HG02884 (cell line): Measurements from ENCODE around the gene TENM3.

Source experiments
- ATAC-seq: cut with Tn5 transposase; IDR thresholded peaks from one replicate; pipeline ENCODE4 v1.9.1; 2021; ENCODE audit warnings: mild to moderate bottlenecking, moderate library complexity; ENCODE audit not compliant: unreplicated experiment

TENM3 gene

DNA sequence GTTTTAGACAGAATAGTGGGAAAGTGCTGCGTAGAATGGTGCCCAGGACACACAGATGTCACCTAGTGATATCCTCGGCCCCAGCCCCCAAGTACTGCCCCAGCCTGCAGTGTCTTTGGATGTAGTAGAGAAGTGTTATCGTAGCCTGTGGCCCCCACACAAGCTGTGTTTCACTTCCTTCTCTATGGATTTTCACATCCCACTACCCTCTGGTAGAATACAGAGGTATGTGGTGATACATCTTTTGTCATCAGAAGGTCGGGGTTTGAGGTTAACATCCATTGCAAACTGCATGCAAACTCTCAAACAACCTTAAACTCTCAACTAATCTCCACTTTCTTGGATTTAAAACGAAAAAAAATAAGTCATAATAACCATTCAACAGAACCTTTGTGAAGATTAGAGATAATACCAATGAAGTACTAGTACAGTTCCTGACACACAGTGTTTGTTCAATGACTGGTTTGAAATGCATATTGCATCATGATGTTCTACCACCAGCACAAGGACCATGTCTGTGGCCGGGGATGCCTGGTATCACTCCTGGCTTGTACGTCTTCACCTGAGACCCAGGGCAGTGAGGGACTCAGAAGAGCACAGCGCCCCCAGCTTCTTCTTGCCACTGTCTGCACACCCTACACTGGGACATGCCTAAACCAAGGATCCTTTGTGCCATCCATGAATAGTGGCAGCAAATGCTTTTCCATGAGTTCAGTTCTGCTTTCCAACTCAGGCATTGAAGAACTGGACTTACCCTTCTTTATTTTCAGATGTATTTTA is 406.7 kb downstream of the TENM3 start:
- ATAC-seq, result no peak

DNA sequence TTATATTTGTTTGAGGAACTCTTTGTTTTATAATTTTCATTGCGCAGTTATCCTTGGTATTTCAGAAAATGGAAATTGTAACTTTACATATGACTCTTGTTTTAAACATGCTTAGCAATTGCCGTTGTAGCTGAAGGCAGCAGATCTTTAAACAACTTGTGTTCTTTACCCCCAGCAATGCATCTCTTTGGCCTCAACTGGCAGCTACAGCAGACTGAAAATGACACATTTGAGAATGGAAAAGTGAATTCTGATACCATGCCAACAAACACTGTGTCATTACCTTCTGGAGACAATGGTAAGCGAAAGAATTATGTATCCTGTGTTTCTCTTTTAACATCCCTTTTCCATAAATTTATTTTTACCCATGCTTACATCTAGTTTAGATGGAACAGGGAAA is 410.4 kb downstream of the TENM3 start:
- no peak for ATAC-seq

DNA sequence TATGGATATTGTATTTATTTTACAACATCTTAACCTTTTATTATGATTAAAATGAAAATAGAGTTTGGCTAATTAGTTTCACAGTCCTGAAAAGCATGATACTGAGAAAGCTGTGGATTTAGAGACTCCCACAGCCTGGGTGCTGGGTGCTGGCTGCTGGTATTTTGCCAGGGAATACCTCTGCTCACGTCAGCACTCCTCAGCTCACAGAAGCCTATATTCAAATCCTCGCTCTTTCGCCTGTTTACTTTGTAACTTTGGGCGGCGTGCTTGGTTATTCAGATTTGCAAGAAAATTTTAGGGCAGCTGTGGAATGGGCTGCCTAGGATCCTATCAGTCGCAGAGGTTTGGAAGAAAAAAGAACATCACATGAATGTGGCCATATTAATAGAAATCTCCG is 412.1 kb downstream of the TENM3 start:
- no peak for ATAC-seq

DNA sequence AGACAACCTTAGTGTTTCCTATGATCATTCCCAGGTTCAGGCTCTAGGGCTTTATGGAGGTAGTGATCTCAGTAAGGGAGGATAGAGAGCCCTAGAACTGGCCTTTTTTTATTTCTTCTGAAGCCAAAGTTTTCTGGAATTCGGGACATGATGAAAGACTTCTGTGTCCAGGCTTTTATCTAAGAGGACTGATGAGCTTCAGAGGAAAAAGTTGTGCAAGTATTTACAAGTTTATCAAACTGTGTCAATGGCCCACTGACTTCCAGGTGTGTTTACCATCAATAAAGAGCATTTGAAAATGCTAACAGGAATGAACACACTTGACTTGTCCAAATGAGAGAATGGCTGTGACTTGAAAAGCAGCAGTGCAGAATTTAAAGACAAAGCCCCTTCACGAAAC is 419.3 kb downstream of the TENM3 start:
- ATAC-seq, result no peak

DNA sequence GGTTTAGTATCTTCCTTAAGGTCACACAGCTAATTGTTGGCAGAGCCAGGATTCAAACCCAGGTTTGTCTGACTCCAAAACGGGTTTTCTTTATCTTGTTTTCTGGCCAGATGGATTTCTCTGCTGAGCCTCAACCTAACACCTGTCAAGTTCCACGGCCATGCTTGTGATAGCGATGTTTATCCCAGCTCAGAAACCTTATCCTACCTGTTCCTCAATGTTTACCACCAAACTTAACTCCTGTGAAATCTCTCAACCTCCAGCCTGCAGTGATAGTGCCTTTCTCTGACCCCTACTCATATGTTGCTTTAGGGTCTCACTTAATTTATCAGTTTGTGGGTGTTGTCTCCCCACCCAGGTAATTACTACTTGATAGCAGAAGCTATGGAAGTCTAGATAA is 428.0 kb downstream of the TENM3 start:
- ATAC-seq, result no peak

DNA sequence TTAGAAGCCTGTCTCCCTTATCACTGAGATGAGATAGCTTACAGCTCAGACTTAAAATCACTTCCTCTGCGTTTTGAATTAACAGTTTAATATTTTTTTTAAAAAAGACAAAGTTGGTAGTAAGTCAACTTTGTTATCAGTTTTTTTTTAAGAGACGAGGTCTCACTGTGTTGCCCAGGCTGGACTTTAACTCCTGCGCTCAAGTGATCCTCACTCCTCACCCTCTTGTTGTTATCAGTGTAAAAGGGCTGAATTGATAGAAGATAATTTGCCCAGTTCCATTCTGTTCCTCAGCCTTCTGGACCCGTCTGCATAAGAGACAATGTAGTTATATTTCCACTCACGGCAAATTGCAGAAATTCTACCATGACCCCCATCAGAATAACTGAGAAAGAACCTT is 428.5 kb downstream of the TENM3 start:
- no peak for ATAC-seq

DNA sequence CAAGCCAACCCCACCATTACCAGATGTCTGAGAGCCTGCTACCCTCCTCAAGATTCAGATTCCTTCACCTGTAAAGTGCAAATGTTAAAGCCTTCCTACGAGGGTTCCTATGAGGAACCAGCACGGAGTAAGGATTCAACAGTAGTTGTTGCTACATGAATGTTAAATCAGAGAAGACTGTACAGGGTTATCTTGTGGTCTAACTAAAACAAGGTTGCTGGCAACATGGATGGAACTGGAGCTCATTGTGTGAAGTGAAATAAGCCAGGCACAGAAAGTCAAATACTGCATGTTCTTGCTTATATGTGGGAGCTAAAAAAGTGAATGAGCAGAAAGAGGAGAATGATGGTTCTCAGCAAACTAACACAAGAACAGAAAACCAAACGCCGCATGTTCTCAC is 435.4 kb downstream of the TENM3 start:
- no peak for ATAC-seq

DNA sequence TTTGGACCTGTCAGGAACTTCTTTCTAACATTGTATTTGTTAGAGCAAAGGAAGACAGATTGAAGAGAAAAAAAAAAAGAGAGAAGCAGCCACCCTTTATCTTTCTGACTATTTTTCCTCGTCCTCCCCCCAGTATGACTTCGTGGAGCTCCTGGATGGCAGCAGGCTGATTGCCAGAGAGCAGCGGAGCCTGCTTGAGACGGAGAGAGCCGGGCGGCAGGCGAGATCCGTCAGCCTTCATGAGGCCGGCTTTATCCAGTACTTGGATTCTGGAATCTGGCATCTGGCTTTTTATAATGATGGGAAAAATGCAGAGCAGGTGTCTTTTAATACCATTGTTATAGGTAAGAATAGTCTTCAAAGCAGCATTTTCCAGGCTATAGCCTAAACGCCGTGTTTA is 436.3 kb downstream of the TENM3 start:
- no peak for ATAC-seq

DNA sequence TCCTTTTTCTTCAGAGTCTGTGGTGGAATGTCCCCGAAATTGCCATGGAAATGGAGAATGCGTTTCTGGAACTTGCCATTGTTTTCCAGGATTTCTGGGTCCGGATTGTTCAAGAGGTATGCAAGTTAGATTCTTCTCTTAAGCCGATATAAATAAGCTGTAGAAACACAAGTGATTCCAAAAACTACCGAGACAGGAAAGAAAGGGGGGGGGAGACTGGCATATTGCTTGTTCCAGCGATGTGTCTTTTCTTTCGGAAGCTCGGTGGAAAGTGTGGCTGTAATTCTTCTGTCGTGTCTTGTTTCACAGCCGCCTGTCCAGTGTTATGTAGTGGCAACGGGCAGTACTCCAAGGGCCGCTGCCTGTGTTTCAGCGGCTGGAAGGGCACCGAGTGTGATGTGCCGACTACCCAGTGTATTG is 437.0 kb downstream of the TENM3 start:
- no peak for ATAC-seq

DNA sequence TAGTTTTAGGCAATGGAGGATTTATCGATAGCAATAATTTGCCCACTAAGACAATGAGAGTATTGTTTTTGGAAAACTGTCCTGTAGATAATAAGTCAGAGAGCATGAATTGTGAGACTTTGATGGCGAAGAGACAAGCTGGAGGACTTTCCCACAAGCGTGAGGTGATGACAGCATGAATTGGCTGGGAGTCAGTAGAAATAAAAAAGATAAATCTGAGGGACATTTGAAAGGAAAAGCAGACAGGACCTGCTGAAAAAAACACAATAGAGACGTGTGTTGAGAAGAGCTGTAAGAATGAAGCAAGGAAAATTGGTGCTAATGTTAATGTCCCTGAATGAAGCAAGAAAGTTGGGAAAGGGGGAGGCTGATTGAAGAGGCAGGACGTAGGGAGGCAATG is 440.5 kb downstream of the TENM3 start:
- no peak for ATAC-seq

DNA sequence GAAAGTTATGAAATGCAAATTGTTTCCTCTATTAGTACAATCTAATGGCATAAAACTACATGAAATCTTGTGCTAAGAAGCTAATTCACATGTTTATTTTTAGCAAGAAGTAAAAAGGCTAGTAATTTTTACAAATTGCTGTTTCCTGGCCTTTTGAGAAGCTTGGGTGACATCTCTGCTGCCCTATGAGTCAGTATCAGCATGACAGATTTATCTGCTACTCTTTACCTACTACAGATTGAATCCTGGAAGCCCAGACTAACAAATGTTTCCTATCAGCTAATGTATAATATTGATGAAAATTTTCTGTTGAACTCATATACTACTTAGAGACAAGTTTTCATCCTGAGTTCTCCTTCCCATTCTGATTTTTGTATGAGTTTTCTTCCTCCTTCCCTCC is 441.6 kb downstream of the TENM3 start:
- no peak for ATAC-seq

DNA sequence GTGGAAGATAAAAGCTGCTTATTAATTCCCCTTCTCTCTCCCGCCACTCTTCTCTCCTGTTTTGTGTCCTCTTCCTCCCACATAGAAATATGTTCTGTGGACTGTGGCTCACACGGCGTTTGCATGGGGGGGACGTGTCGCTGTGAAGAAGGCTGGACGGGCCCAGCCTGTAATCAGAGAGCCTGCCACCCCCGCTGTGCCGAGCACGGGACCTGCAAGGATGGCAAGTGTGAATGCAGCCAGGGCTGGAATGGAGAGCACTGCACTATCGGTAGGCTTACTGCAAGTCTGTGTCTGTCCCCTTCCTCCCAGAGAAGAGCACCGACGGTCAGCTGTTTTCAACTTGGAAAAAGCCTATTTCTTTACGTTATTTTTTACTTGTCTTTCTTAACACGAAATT is 444.9 kb downstream of the TENM3 start:
- no peak for ATAC-seq

DNA sequence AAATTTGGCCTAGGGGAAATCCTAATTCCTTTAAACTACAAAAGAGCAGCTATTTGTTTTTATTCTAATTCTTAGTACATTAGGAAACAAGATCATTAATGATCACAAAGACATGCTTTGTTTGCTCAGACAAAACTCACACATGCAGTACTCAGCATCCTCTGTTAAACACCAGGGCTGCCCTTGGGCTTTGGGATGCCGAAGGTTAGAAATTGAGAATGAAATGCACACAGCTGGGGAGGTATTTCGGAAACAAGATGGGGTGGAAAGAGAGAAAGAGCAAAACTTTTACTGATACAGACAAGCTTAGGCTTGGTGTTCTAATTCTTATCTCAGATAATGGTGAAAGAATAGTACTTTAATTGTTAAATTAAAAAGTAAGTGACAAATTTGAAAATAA is 451.3 kb downstream of the TENM3 start:
- no peak for ATAC-seq

DNA sequence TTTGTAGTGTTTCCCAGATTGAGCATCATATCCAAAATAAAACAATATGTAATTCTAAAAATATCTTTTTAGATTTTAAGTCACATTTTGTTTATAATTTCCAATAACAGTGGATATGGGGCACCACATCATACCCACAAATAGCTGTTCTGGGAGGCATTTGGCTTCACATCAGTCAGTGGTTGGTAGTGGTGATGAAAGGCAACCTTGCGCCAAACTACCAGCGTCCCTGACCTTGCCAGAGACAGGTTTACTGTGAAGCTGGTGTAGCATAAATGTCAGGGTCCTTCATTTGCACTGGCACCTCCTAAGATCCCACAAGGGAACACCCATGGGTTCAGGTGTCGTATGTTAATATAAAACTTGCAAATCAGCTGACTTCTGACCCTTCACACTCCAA is 451.8 kb downstream of the TENM3 start:
- no peak for ATAC-seq

DNA sequence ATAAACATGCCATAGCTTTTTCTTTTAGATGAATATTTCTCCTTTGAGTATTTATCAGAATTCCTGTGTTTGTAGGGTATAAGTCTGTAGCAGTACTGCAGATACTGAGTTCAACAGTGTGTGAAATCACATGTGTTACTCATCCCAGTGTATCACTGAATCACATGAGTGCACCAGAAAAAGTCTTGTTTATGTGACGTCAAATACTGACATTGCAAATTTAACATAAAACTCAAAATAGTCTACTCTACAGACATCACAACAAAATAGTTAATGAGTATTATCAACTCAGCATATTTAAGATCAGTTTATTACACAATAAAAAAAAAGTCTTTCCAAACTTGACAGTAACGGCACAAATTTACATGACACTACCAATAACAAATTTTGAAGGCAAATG is 452.6 kb downstream of the TENM3 start:
- no peak for ATAC-seq

DNA sequence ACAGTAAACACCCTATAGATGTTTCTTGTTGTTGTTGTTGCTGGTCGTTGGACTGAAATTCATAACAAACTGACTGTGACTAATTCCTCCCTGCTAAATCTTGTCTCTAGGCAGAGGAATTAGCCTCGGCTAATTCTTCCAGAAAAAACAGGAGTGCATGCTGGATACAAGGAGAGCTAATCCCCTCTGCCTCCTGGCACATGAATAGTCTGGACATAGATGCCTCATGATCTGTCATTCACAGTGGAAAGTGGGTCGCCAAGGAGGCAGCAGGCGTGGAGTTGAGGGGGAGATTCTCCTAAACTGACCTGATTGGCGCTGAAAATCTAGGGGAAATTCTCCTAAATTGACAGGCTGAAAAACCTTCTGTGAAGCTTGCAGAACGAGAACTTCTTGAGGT is 453.9 kb downstream of the TENM3 start:
- ATAC-seq, result no peak

DNA sequence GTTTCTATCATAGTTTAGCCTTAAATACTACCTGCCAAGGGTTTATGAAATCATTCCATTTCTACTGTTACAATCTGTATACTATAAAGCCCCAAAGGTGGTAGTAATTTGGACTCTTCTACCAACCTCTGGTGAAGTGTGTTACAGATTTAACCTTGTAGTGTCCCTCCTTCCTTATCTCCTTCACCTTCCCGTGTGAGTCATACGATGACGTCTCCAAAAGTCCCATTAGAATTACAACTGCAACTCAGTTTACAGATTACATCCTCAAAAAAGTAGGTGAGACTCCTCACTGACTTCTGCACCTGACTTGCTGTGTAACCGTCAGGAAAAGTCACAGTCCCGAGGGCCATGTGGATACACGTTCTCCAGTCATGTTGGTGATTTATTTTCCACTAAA is 455.0 kb downstream of the TENM3 start:
- no peak for ATAC-seq

DNA sequence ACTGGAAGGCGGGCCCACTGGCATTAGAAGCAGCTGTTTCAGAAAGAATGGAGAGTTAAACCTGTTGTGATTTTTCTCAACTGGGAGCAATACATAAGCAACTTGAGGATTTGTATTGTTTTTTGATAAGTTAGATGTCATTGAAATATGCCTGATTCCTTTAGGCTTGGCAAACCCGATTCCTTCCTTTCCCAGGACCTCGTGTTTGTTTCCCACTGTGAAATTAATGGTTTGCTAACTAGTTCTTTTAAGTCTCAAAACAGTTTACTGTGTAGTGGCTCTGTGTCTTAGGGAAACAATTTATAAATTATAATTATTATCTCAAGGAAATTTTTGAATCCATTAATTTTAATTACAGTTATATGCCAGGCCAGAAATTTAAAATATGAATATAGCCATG is 456.0 kb downstream of the TENM3 start:
- no peak for ATAC-seq

DNA sequence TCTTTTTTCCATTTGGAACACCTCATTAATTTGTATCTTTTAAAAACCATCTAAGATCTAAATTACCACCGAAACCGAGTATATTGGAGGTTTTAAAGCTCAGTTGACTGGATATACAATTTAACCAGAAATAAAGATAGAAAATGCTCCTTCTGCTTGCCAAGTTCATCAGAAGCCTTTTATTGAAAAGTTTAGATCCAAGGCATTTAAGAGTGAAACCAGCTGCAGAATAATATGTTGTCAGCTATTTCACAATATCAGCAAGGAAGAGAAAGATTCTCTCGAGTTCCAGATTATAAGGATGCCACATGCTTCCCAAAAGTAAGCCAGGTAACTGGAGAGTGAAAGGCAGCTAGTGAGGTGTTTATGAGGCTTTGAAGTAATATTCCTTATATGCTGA is 456.6 kb downstream of the TENM3 start:
- no peak for ATAC-seq

DNA sequence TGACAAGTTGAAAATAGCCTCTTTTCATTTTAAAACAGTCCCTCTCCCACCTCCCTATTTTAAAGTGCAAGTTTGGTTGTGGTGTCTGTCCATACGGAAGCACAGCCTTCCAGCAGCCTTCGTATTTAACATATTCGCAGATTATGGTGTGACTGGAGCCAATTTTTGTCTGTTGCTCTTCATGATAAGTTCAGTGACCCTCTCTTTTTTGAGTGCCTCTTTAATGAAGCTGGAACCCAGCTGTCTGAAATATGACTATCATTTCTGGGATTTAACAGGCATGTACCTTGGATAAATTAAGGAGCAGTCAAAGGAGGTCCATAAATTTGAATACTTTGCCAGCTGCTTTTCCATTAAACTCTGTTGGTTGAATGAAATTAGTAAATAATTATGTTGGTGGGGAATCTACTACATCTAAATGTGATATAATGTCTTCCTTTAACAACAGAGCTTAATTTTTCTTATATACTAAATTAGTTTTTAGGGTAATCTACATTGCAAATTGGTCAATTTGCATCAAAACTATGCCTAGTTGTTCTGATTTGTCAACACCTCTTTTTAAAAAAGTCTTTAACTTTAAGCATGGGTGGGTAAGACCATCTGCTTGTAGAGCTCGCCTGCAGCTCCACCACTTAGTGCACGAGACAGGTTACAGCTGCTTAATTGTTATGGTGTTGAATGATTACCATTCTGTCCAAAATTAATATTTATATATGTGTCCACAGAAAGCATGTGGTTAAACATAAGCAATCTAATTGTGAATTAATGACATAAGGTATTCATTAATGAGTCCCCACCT is 457.4 kb downstream of the TENM3 start:
- no peak for ATAC-seq

DNA sequence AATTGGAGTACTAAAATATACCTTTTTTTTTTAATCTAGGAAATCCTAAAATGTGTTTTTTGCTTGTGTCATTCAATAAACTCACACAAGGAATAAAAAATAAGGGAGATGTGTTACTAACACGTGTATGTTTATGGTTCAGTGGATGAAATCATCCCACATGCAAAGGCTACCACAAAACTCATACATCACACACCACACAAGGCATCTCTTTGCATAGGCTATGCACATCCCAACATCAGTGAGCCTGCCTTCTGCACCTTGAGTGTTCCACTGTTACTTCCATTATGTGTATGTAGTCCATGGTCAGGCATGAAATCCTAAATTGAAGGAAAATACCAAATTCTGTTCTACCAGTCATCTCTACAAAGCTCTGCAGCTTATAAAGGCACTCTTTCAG is 460.9 kb downstream of the TENM3 start:
- no peak for ATAC-seq

DNA sequence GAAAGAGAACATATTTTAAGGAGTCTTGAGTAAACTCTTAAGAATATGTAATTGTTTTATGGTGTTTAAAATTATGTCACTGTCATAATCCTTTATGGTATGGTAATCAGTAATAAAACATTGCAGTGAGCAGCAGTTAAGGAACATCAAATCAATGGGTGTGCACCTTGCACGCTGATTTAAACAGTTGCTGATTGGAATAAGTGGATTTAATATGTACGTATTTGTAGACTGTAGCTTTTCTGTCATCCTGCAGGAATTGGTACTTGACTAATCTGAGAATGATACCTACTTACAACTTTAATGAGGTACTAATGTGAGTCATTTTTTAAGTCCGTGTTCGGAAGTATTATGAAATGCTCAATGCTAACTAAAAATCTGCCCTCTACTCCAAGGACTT is 461.7 kb downstream of the TENM3 start:
- ATAC-seq, result no peak

DNA sequence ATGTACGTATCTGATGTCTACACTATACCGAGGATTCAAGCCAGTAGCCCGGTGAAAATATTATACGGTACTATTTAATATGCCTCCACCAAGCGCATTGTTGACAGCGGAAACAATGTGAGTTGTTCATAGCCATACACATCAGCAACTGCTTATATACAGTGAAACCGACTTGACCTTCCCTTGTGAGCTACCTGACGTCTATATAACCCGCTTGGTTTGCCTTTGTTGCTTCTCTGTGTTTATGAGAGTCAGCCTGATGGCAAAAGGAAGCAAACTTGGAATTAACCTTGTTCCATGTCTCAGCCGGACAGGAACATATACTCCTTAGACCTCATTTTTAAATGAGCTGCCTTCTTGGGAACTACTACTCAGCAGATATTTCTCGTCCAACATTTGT is 462.2 kb downstream of the TENM3 start:
- ATAC-seq, result no peak
